Astrocyte (in vitro differentiated cells and primary cell): ENCODE results near the gene ABCA5.

Source experiments
- CTCF ChIP-seq: IDR thresholded peaks from 2 replicates; pipeline ENCODE4 v1.5.1; 2011; ENCODE audit warnings: low read depth, mild to moderate bottlenecking, inconsistent platforms, low read length, moderate library complexity; ENCODE audit not compliant: insufficient read depth
- EZH2 ChIP-seq: IDR thresholded peaks from 2 replicates; pipeline ENCODE4 v1.6.1; 2012; ENCODE audit warnings: mild to moderate bottlenecking, low read length, inconsistent platforms; ENCODE audit not compliant: insufficient read depth

- TF ChIP-seq CTCF = no peak
- no peak for TF ChIP-seq EZH2
Observed at GRCh38 chr17:69342896-69343644, 16.1 kb upstream of the ABCA5 start.
